Bronchial epithelial cell (primary cell): Measurements from ENCODE around the gene TMTC2. TPM values are rescaled to one million over a fixed set of nuclear protein-coding genes. Genes with fewer than 3 reads are reported as not detected.
A peak's percentile ranks its signal among the peaks of the same experiment; 100 is the strongest.

Experiments used
- DNase-seq: peaks from one replicate; pipeline ENCODE4 v3.0.0-alpha.2; 2010; ENCODE audit warnings: low read depth
- FAIRE-seq: peaks from 2 replicates; lab custom pipeline; 2011; peaks lifted over from hg19 to GRCh38; lab: Jason Lieb, UNC
- H3K27me3 ChIP-seq: 2 replicates; pipeline ENCODE4 v1.5.1; 2011; ENCODE audit warnings: low read length; ENCODE audit not compliant: control insufficient read depth, insufficient read depth
- H3K36me3 ChIP-seq: 2 replicates; pipeline ENCODE4 v1.5.1; 2011; ENCODE audit warnings: low read length; ENCODE audit not compliant: control insufficient read depth, insufficient read depth
- H3K4me3 ChIP-seq: 2 replicates; pipeline ENCODE4 v1.5.1; 2011; ENCODE audit warnings: mild to moderate bottlenecking, low read depth, low read length, control low read depth
- CTCF ChIP-seq: IDR thresholded peaks from 2 replicates; pipeline ENCODE4 v1.5.1; 2011; ENCODE audit warnings: mild to moderate bottlenecking, moderate library complexity, low read length, control low read depth, inconsistent platforms; ENCODE audit not compliant: insufficient read depth, severe bottlenecking
- total RNA-seq: library from RNA; depleted of rRNA; stranded (reverse); fragments of >200 nt; gene quantifications from 2 replicates; pipeline ENCODE4 v1.2.1, GENCODE V29; 2014

Gene TMTC2
- total RNA-seq, 1 donor from 2014 or later = 10.5 TPM

- FAIRE-seq (no peak), DNase-seq (no peak)
- Histone ChIP-seq H3K27me3 (no peaks in the 10 kb centered on the region), H3K36me3 (no peaks in the 10 kb centered on the region), H3K4me3 (no peak overlapping the region)
- no peak for TF ChIP-seq CTCF
Measured at GRCh38 chr12:83010169-83010804, 323.6 kb downstream of the TMTC2 start.

- DNase-seq = no peak
- H3K4me3 ChIP-seq = no peak overlapping the region
- H3K27me3 ChIP-seq = no peaks in the 10 kb centered on the region
- FAIRE-seq = no peak
- no peaks in the 10 kb centered on the region for H3K36me3 ChIP-seq
- no peak for TF ChIP-seq CTCF
Measured at GRCh38 chr12:83015390-83016217, 328.9 kb downstream of the TMTC2 start.

DNA sequence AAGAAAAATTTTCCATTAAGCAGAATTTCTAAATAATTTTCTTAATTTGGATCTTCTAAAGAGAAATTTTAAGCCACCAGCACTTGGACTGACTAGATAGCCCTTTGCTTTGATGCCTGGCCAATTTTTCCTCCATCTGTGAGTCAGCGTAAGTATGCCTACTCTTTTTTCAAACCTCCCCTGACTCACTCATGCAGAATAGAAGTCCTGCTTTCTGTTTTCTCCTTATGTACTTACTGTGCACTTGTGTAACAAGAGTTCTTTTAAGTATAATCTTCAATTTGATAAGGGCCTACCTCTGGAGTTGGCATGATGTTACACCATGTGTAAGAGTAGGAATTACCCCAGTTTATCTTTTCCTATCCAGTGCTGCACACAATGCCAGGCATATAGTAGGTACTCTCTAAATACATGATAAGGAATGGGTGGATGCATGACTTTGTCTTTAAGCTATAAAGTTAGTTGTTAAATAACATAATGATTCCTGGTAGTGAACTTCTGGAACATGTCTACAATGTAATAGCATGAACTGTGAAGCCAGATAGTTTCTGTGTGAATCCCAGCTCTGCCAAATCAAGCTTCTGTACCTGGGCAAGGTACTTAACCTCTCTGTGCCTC, 329.6 kb downstream of the TMTC2 start:
- H3K36me3 ChIP-seq = no peaks in the 10 kb centered on the region
- DNase-seq = peak; percentile 93
- no peak for TF ChIP-seq CTCF
- FAIRE-seq = no peak
- H3K4me3 ChIP-seq = no peak overlapping the region
- no peaks in the 10 kb centered on the region for H3K27me3 ChIP-seq

- no peak for FAIRE-seq
- Histone ChIP-seq H3K4me3 (no peak overlapping the region), H3K27me3 (no peaks in the 10 kb centered on the region), H3K36me3 (no peaks in the 10 kb centered on the region)
- DNase-seq = no peak
- TF ChIP-seq CTCF = no peak
Measured at GRCh38 chr12:83016991-83017390, 330.3 kb downstream of the TMTC2 start.

DNA sequence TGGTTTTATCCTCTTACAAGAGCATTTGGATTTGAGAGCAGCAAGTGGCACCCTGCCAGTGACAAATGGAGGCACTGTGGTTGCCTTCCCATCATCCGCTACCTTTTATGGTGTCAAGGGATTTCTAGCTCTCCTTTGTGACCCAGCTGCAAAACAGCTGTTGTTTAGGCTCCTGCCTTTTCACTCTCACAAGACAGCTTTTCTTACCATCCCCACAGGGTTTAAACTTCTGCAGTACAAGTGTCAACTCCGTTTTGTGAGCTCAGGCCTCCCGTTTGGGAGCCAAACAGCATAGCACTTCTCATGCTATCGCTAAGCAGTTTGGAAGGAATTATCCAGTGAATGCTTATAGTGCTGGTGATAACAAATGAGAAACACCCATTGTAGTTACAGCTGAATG, 331.4 kb downstream of the TMTC2 start:
- no peak for FAIRE-seq
- no peak overlapping the region for H3K4me3 ChIP-seq
- no peak for DNase-seq
- TF ChIP-seq CTCF = no peak
- no peaks in the 10 kb centered on the region for H3K27me3 ChIP-seq
- H3K36me3 ChIP-seq = no peaks in the 10 kb centered on the region
